ENCODE results near the gene LMTK2.

- TF ChIP-seq, protein P1, sequence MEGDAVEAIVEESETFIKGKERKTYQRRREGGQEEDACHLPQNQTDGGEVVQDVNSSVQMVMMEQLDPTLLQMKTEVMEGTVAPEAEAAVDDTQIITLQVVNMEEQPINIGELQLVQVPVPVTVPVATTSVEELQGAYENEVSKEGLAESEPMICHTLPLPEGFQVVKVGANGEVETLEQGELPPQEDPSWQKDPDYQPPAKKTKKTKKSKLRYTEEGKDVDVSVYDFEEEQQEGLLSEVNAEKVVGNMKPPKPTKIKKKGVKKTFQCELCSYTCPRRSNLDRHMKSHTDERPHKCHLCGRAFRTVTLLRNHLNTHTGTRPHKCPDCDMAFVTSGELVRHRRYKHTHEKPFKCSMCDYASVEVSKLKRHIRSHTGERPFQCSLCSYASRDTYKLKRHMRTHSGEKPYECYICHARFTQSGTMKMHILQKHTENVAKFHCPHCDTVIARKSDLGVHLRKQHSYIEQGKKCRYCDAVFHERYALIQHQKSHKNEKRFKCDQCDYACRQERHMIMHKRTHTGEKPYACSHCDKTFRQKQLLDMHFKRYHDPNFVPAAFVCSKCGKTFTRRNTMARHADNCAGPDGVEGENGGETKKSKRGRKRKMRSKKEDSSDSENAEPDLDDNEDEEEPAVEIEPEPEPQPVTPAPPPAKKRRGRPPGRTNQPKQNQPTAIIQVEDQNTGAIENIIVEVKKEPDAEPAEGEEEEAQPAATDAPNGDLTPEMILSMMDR (IDR thresholded peaks at IDR 0.05), result no peak
- TF ChIP-seq POLR2A (IDR thresholded peaks at IDR 0.05), result no peak
- no peak for TF ChIP-seq POLR2AphosphoS5 (IDR thresholded peaks at IDR 0.05; ENCODE audit: insufficient read depth in 1 of 2, low read depth in 1 of 2)
Observed at GRCh38 chr7:98225913-98226614, 119.4 kb downstream of the LMTK2 start.
